A673 (cell line): ENCODE data around the gene TENM3.

ENCODE experiments used
- CTCF ChIP-seq: fragments of 300-800, 200-600 bp; sonication (generic); conservative IDR thresholded peaks from 2 replicates; pipeline ENCODE4 v1.5.1; 2017; ENCODE audit warnings: low read depth, mild to moderate bottlenecking, antibody characterized with exemption, low read length, moderate library complexity, mixed read lengths
- EZH2 ChIP-seq: fragments of 200-600 bp; sonication (generic); IDR thresholded peaks from 2 replicates; pipeline ENCODE4 v1.6.1; 2017; ENCODE audit warnings: borderline replicate concordance, low read depth, mild to moderate bottlenecking, mixed read lengths, antibody characterized with exemption, low read length; ENCODE audit not compliant: poor library complexity, severe bottlenecking

- TF ChIP-seq EZH2 (no peak), CTCF (no peak)
Observed at GRCh38 chr4:182510836-182511235, 267.6 kb downstream of the TENM3 start.
